ENCODE results near the gene CWH43. TPM values are rescaled to one million over a fixed set of nuclear protein-coding genes. Genes with fewer than 3 reads are reported as not detected.
A peak's percentile ranks its signal among the peaks of the same experiment; 100 is the strongest.
"Not testable (repeated sequence)": the region's sequence is repeated elsewhere in the genome, so short reads cannot be mapped to it uniquely, and the experiment has no call there.

Gene CWH43
- total RNA-seq, 2 experiments from 2014 or later: not detected

GRCh38 chr4:48960988-48961635 lies 25.0 kb upstream of the CWH43 start:
- no peak for ATAC-seq (ENCODE audit: low read depth)
- no peaks in the 10 kb centered on the region for H3K9me3 Mint-ChIP-seq
- H3K4me3 Mint-ChIP-seq: no peak overlapping the region
- H3K27me3 Mint-ChIP-seq: peaks cover 7% of the 10 kb centered on the region
- no peak for DNase-seq
- POLR2A ChIA-PET: no interaction called here
- H3K4me1 Mint-ChIP-seq: no peaks in the 10 kb centered on the region
- H3K27ac Mint-ChIP-seq: no peak overlapping the region
- H3K36me3 Mint-ChIP-seq: no peaks in the 10 kb centered on the region

DNA sequence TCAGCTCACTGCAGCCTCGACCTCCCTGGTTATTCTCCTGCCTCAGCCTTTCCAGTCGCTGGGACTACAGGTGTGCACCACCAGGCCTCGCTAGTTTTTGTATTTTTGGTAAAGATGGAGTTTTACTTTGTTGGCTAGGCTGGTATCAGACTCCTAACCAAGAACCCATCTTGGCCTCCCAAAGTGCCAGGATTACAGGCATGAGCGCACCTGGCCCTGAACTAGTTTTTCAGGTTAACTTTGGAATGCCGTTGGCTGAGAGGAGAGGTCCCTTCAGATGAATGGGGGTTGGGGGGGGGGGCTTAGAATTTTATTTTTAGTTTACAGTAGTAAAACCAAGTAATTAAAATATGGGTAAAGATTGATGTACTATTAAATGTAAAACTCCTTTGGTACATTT lies 23.4 kb upstream of the CWH43 start:
- POLR2A ChIA-PET: no interaction called here
- no peak for ATAC-seq (ENCODE audit: low read depth)
- Mint-ChIP-seq H3K36me3 (no peaks in the 10 kb centered on the region), H3K4me3 (no peak overlapping the region), H3K27ac (no peak overlapping the region), H3K27me3 (peaks cover 7% of the 10 kb centered on the region), H3K9me3 (no peaks in the 10 kb centered on the region), H3K4me1 (no peaks in the 10 kb centered on the region)
- DNase-seq: no peak

- peak; percentile 47 for DNase-seq
- Mint-ChIP-seq H3K4me3 (no peak overlapping the region), H3K27me3 (peaks cover 7% of the 10 kb centered on the region), H3K9me3 (no peaks in the 10 kb centered on the region), H3K27ac (no peak overlapping the region), H3K36me3 (no peaks in the 10 kb centered on the region), H3K4me1 (no peaks in the 10 kb centered on the region)
- POLR2A ChIA-PET: no interaction called here
- peak; percentile 75 for ATAC-seq (ENCODE audit: low read depth)
These were observed 22.9 kb upstream of the CWH43 start for GRCh38 chr4:48963042-48963679.

DNA sequence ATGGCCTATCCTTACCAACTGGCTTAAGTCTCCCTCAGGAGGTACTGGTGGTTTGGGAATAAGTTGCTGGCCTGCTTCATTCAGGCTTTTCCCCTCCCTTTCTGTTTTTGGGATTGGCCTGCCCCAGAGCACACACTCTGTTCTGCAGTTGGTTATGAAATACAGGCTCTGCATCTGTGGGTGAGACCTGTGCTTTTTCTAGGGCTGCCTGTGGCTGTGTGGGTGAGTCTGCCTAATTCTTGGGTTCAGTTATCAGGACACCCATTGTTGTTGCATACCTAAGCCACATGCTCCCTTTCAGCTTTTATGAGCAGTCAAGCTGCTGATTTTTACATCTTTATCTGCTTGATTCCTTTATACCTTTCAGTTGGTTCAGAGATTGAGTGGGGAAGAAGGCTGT lies 19.0 kb upstream of the CWH43 start:
- Mint-ChIP-seq H3K36me3 (no peaks in the 10 kb centered on the region), H3K27ac (no peak overlapping the region), H3K27me3 (peaks cover 2% of the 10 kb centered on the region), H3K9me3 (no peaks in the 10 kb centered on the region), H3K4me1 (no peaks in the 10 kb centered on the region), H3K4me3 (no peak overlapping the region)
- no peak for DNase-seq
- POLR2A ChIA-PET: no interaction called here
- no peak for ATAC-seq (ENCODE audit: low read depth)

DNA sequence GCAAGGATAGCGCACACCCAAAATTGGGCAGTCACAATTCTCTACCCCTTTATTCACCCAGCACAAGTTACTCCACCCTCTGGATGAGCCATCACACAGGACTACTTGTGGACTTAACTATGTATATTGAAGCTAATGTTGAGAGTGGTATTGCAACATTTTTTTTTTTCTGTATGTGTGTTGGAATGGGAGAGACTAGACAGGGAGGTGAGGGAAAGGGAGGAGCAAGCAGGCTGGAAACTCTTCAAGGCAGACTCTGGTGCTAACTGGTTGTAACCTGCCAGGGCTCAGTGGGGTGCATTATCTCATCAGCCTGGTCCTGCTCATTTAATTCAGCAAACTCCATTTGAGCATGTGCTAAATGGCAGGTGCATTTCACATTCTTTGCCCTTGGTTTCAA lies 18.4 kb upstream of the CWH43 start:
- H3K4me1 Mint-ChIP-seq: no peaks in the 10 kb centered on the region
- peaks cover 2% of the 10 kb centered on the region for H3K27me3 Mint-ChIP-seq
- POLR2A ChIA-PET: no interaction called here
- no peaks in the 10 kb centered on the region for H3K9me3 Mint-ChIP-seq
- H3K4me3 Mint-ChIP-seq: no peak overlapping the region
- DNase-seq (no peak), ATAC-seq (ENCODE audit: low read depth) (no peak)
- H3K36me3 Mint-ChIP-seq: no peaks in the 10 kb centered on the region
- H3K27ac Mint-ChIP-seq: no peak overlapping the region

GRCh38 chr4:48968814-48969213 lies 17.3 kb upstream of the CWH43 start:
- POLR2A ChIA-PET: no interaction called here
- Mint-ChIP-seq H3K4me3 (no peak overlapping the region), H3K36me3 (no peaks in the 10 kb centered on the region), H3K27ac (no peak overlapping the region), H3K9me3 (no peaks in the 10 kb centered on the region), H3K4me1 (no peaks in the 10 kb centered on the region), H3K27me3 (peaks cover 7% of the 10 kb centered on the region)
- DNase-seq (no peak), ATAC-seq (ENCODE audit: low read depth) (no peak)

DNA sequence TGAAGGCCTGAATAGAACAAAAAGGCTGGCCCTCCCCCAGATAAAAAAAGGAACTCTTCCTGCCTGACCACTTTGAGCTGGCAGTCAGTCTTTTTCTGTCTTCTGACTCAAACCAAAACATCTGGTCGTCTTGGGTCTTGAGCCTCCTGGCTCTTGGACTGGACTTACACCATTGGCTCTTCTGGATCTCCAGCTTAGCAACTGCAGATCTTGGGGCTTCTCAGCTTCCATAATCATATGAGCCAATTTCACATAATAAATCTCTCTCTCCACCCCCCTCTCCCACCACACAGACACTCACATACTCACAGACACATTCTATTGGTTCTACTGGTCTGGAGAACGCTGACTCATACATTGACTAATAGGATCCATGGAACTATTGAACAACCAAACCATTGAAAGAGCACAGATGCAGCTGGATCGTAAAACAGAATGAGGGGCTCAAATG lies 15.6 kb upstream of the CWH43 start:
- Mint-ChIP-seq H3K4me3 (no peak overlapping the region), H3K9me3 (no peaks in the 10 kb centered on the region), H3K36me3 (no peaks in the 10 kb centered on the region), H3K27me3 (peaks cover 9% of the 10 kb centered on the region), H3K4me1 (no peaks in the 10 kb centered on the region), H3K27ac (no peak overlapping the region)
- ATAC-seq (ENCODE audit: low read depth) (no peak), DNase-seq (no peak)
- POLR2A ChIA-PET: no interaction called here

GRCh38 chr4:48974979-48975640 lies 11.0 kb upstream of the CWH43 start:
- Mint-ChIP-seq H3K4me3 (no peak overlapping the region), H3K27me3 (peaks cover 14% of the 10 kb centered on the region), H3K36me3 (no peaks in the 10 kb centered on the region), H3K9me3 (no peaks in the 10 kb centered on the region), H3K27ac (no peak overlapping the region), H3K4me1 (no peaks in the 10 kb centered on the region)
- POLR2A ChIA-PET: no interaction called here
- ATAC-seq (ENCODE audit: low read depth): no peak
- no peak for DNase-seq

GRCh38 chr4:48976041-48976440 lies 10.0 kb upstream of the CWH43 start:
- no peaks in the 10 kb centered on the region for H3K4me1 Mint-ChIP-seq
- ATAC-seq (ENCODE audit: low read depth) (no peak), DNase-seq (no peak)
- no peak overlapping the region for H3K27ac Mint-ChIP-seq
- POLR2A ChIA-PET: no interaction called here
- peaks cover 16% of the 10 kb centered on the region for H3K27me3 Mint-ChIP-seq
- no peaks in the 10 kb centered on the region for H3K36me3 Mint-ChIP-seq
- no peak overlapping the region for H3K4me3 Mint-ChIP-seq
- no peaks in the 10 kb centered on the region for H3K9me3 Mint-ChIP-seq

DNA sequence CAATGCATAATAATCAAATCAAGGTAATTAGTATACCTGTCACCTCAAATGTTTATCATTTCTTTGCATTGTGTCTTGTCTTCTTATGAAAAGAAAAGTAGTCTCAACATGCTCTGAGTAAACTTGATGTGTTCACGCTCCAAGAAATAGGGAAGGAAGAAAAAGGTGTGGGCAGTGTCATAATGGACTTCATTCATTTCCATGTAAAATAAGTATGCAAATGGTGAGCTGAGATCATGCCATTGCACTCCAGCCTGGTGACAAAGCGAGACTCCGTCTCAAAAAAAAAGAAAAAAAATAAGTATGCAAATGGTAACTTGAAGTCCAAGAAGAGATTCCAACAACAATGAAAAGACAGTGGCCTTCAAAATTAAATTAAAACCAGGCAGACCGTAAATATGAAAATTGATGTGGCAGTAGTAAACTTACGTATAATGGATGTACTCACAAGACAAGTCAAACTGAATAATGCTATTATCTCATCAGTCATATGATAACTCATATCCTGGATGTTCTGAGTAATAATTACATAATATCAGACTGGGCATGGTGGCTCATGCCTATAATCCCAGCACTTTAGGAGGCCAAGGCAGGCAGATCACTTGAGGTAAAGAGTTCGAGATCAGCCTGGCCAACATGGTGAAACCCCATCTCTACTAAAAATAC lies 6.0 kb upstream of the CWH43 start:
- H3K27ac Mint-ChIP-seq: no peak overlapping the region
- H3K4me1 Mint-ChIP-seq: no peaks in the 10 kb centered on the region
- no peak overlapping the region for H3K4me3 Mint-ChIP-seq
- peaks cover 27% of the 10 kb centered on the region for H3K27me3 Mint-ChIP-seq
- DNase-seq (no peak), ATAC-seq (ENCODE audit: low read depth) (no peak)
- POLR2A ChIA-PET: no interaction called here
- peaks cover 3% of the 10 kb centered on the region for H3K9me3 Mint-ChIP-seq
- H3K36me3 Mint-ChIP-seq: no peaks in the 10 kb centered on the region

- H3K36me3 Mint-ChIP-seq; H3K9me3 Mint-ChIP-seq; H3K4me1 Mint-ChIP-seq; DNase-seq; POLR2A ChIA-PET; H3K27ac Mint-ChIP-seq; ATAC-seq (ENCODE audit: low read depth); H3K4me3 Mint-ChIP-seq: not testable (repeated sequence)
- peaks cover 47% of the 10 kb centered on the region for H3K27me3 Mint-ChIP-seq
These were observed 2.1 kb upstream of the CWH43 start for GRCh38 chr4:48984005-48984404.

DNA sequence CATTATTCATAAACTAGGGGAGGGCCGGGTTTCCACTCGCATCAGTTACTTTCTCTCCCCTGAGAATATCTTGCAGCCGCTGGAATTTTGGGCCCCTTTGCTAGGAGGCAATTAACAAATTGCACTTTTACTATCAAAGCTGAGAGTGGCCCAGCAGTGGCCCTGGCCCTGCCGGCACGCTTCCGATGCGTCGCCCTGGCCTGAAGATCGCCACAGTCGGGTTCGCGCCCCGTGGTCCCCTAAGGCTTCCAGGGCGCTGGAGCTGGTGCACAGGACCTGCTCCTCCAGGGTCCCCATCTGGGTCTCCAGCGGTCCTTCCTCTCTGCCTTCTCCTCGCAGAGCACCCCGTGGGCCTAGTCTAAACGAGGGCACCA lies 486 bp upstream of the CWH43 start:
- POLR2A ChIA-PET: no interaction called here
- no peak overlapping the region for H3K4me3 Mint-ChIP-seq
- H3K36me3 Mint-ChIP-seq: no peaks in the 10 kb centered on the region
- ATAC-seq (ENCODE audit: low read depth) (no peak), DNase-seq (no peak)
- no peak overlapping the region for H3K27ac Mint-ChIP-seq
- no peaks in the 10 kb centered on the region for H3K4me1 Mint-ChIP-seq
- H3K9me3 Mint-ChIP-seq: peaks cover 3% of the 10 kb centered on the region
- peaks cover 55% of the 10 kb centered on the region for H3K27me3 Mint-ChIP-seq

GRCh38 chr4:48986654-48987164 lies 634 bp downstream of the CWH43 start:
- Mint-ChIP-seq H3K27ac (no peak overlapping the region), H3K27me3 (peaks cover 57% of the 10 kb centered on the region), H3K4me3 (no peak overlapping the region), H3K36me3 (no peaks in the 10 kb centered on the region), H3K9me3 (peaks cover 3% of the 10 kb centered on the region), H3K4me1 (no peaks in the 10 kb centered on the region)
- no peak for DNase-seq
- ATAC-seq (ENCODE audit: low read depth): no peak
- POLR2A ChIA-PET: no interaction called here

Data from activated naive CD8-positive, alpha-beta T cell treated with anti-CD3 and anti-CD28 coated beads, Interleukin-2, amount 10 ng/mL, durations not matched to agents 7 days and 5 days (primary cell).